ENCODE results near the gene PHETA2.

- no peak for TF ChIP-seq CTCF (IDR thresholded peaks at IDR 0.05)
- no peak for TF ChIP-seq POLR2AphosphoS5 (IDR thresholded peaks at IDR 0.05)
- no peak for TF ChIP-seq POLR2A (IDR thresholded peaks at IDR 0.05)
- no peak for TF ChIP-seq EP300 (IDR thresholded peaks at IDR 0.05)
Observed at GRCh38 chr22:42108848-42109247, 34.8 kb downstream of the PHETA2 start.

Measured in sigmoid colon (tissue), 4 donors.